ENCODE data around the gene CRADD. TPM values are rescaled to one million over a fixed set of nuclear protein-coding genes. Genes with fewer than 3 reads are reported as not detected.

CRADD gene
- polyA plus RNA-seq, 1 of the 3 experiments (the other 2 are of a cell fraction), result 13.6 TPM

DNA sequence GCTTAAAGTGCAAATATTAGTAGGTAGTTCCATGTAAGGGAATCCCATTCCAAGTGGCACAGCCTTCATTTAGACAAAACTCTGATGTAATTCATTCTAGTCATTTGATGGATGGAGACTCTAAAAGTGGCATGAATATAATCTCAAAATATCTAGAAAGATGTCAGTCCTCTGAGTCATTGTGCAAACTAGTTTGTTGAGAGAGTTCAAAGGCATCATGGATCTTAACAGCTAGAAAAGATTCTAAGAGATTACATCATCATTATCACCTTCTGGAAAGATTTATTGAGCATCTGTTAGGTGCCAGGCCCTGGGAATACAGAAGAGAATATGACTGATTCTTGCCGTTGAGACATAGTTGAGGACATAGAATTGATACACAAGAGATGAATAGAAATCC is 30.7 kb downstream of the CRADD start:
- Histone ChIP-seq H3K27ac (ENCODE audit: low read depth in 2 of 2, low read length in 1 of 2) (peak overlapping the region in 1 of 2 experiments; percentile 81; a peak in 2 of 4 replicates), H3K9me2 (no peaks in the 10 kb centered on the region), H3K9ac (peak overlapping the region; percentile 55; the same call in 1 of the 2 replicates), H3F3A (replicated peaks; ENCODE audit: insufficient read depth) (peaks cover 34% of the 10 kb centered on the region), H3K4me1 (ENCODE audit: control insufficient read depth in 1 of 2, insufficient read depth in 2 of 2, low read depth in 1 of 2, low read length in 1 of 2) (peaks cover 13 to 20% of the 10 kb centered on the region in 2 experiments; a peak in 3 of 4 replicates), H3K9me3 (peaks cover 6% of the 10 kb centered on the region; the same call in 1 of the 2 replicates), H3K79me2 (ENCODE audit: insufficient read depth) (0 out of 2 replicates have a peak, but pooled peaks cover 5% of the 10 kb centered on the region), H3K4me3 (ENCODE audit: low read depth in 2 of 2, low read length in 1 of 2) (no peak overlapping the region), H2AFZ (ENCODE audit: low read depth) (no peak overlapping the region), H3K36me3 (replicated peaks in 1 of 2; ENCODE audit: control insufficient read depth in 1 of 2, insufficient read depth in 2 of 2, low read length in 1 of 2) (no peaks in the 10 kb centered on the region), H4K20me1 (ENCODE audit: insufficient read depth) (no peaks in the 10 kb centered on the region), H3K4me2 (no peak overlapping the region), H3K27me3 (ENCODE audit: insufficient read depth) (no peaks in the 10 kb centered on the region)
- POLR2A ChIA-PET, result interaction anchor here (0.8 kb wide), 1 partner anchor 1982 kb away, joined by 3 read pairs; no protein-coding TSS in a partner anchor
- no peak for DNase-seq
- 70% methylated on average over 1 of the region's 1 CpG for WGBS (ENCODE audit: low lambda C conversion rate)
- CTCF ChIA-PET, result no interaction called here
- TF ChIP-seq CHD2 (IDR thresholded peaks at IDR 0.05; ENCODE audit: low read length, partially characterized antibody), result no peak
- TF ChIP-seq GATA2 (CRISPR knock-in tag; IDR thresholded peaks at IDR 0.05), result no peak
- TF ChIP-seq FOXJ3 (CRISPR knock-in tag; IDR thresholded peaks at IDR 0.05), result no peak
- TF ChIP-seq RCOR1 (IDR thresholded peaks at IDR 0.05; ENCODE audit: low read length), result no peak
- TF ChIP-seq, protein P1, sequence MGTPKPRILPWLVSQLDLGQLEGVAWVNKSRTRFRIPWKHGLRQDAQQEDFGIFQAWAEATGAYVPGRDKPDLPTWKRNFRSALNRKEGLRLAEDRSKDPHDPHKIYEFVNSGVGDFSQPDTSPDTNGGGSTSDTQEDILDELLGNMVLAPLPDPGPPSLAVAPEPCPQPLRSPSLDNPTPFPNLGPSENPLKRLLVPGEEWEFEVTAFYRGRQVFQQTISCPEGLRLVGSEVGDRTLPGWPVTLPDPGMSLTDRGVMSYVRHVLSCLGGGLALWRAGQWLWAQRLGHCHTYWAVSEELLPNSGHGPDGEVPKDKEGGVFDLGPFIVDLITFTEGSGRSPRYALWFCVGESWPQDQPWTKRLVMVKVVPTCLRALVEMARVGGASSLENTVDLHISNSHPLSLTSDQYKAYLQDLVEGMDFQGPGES (IDR thresholded peaks at IDR 0.05; ENCODE audit: low read depth, low read length), result no peak
- TF ChIP-seq GABPA (IDR thresholded peaks at IDR 0.05; ENCODE audit: low read depth), result no peak
- TF ChIP-seq NFIC (IDR thresholded peaks at IDR 0.05; ENCODE audit: borderline replicate concordance), result peak; percentile 26; the same call in 1 of the 2 replicates
- TF ChIP-seq SMC3 (IDR thresholded peaks at IDR 0.05; ENCODE audit: low read depth, low read length), result no peak
- TF ChIP-seq EZH2phosphoT487 (IDR thresholded peaks at IDR 0.05; ENCODE audit: borderline replicate concordance, low read depth), result no peak
- TF ChIP-seq RFX5 (IDR thresholded peaks at IDR 0.05; ENCODE audit: low read length), result no peak
- no peak for TF ChIP-seq RAD21 (IDR thresholded peaks at IDR 0.05; ENCODE audit: low read length)
- TF ChIP-seq, protein P2, sequence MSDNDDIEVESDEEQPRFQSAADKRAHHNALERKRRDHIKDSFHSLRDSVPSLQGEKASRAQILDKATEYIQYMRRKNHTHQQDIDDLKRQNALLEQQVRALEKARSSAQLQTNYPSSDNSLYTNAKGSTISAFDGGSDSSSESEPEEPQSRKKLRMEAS (IDR thresholded peaks at IDR 0.05; ENCODE audit: low read depth), result no peak
- TF ChIP-seq, protein P3, sequence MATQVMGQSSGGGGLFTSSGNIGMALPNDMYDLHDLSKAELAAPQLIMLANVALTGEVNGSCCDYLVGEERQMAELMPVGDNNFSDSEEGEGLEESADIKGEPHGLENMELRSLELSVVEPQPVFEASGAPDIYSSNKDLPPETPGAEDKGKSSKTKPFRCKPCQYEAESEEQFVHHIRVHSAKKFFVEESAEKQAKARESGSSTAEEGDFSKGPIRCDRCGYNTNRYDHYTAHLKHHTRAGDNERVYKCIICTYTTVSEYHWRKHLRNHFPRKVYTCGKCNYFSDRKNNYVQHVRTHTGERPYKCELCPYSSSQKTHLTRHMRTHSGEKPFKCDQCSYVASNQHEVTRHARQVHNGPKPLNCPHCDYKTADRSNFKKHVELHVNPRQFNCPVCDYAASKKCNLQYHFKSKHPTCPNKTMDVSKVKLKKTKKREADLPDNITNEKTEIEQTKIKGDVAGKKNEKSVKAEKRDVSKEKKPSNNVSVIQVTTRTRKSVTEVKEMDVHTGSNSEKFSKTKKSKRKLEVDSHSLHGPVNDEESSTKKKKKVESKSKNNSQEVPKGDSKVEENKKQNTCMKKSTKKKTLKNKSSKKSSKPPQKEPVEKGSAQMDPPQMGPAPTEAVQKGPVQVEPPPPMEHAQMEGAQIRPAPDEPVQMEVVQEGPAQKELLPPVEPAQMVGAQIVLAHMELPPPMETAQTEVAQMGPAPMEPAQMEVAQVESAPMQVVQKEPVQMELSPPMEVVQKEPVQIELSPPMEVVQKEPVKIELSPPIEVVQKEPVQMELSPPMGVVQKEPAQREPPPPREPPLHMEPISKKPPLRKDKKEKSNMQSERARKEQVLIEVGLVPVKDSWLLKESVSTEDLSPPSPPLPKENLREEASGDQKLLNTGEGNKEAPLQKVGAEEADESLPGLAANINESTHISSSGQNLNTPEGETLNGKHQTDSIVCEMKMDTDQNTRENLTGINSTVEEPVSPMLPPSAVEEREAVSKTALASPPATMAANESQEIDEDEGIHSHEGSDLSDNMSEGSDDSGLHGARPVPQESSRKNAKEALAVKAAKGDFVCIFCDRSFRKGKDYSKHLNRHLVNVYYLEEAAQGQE (IDR thresholded peaks at IDR 0.05; ENCODE audit: low read depth, low read length), result no peak
- TF ChIP-seq TAF1 (IDR thresholded peaks at IDR 0.05; ENCODE audit: borderline replicate concordance, low read depth, low read length), result no peak
- 0 out of 2 replicates have a peak, but pooled peaks have one; percentile 44 for TF ChIP-seq TEAD4 (IDR thresholded peaks at IDR 0.05; ENCODE audit: borderline replicate concordance, insufficient read depth)
- TF ChIP-seq JUND (IDR thresholded peaks at IDR 0.05), result peak; percentile 75
- TF ChIP-seq ELF1 (IDR thresholded peaks at IDR 0.05), result no peak
- no peak for TF ChIP-seq FOXM1 (IDR thresholded peaks at IDR 0.05; ENCODE audit: low read depth)
- TF ChIP-seq NRF1 (IDR thresholded peaks at IDR 0.05; ENCODE audit: low read depth, low read length), result no peak
- TF ChIP-seq, protein P4, sequence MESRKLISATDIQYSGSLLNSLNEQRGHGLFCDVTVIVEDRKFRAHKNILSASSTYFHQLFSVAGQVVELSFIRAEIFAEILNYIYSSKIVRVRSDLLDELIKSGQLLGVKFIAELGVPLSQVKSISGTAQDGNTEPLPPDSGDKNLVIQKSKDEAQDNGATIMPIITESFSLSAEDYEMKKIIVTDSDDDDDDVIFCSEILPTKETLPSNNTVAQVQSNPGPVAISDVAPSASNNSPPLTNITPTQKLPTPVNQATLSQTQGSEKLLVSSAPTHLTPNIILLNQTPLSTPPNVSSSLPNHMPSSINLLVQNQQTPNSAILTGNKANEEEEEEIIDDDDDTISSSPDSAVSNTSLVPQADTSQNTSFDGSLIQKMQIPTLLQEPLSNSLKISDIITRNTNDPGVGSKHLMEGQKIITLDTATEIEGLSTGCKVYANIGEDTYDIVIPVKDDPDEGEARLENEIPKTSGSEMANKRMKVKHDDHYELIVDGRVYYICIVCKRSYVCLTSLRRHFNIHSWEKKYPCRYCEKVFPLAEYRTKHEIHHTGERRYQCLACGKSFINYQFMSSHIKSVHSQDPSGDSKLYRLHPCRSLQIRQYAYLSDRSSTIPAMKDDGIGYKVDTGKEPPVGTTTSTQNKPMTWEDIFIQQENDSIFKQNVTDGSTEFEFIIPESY (IDR thresholded peaks at IDR 0.05; ENCODE audit: borderline replicate concordance, low read depth), result no peak
- peak; percentile 54; the same call in 1 of the 2 replicates for TF ChIP-seq MEF2A (IDR thresholded peaks at IDR 0.05; ENCODE audit: borderline replicate concordance, low read depth)
- TF ChIP-seq TCF12 (IDR thresholded peaks at IDR 0.05), result peak; percentile 56
- TF ChIP-seq FOSL2 (IDR thresholded peaks at IDR 0.05; ENCODE audit: borderline replicate concordance, low read depth), result peak; percentile 55
- TF ChIP-seq, protein P5, sequence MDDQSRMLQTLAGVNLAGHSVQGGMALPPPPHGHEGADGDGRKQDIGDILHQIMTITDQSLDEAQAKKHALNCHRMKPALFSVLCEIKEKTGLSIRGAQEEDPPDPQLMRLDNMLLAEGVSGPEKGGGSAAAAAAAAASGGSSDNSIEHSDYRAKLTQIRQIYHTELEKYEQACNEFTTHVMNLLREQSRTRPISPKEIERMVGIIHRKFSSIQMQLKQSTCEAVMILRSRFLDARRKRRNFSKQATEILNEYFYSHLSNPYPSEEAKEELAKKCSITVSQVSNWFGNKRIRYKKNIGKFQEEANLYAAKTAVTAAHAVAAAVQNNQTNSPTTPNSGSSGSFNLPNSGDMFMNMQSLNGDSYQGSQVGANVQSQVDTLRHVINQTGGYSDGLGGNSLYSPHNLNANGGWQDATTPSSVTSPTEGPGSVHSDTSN (IDR thresholded peaks at IDR 0.05), result peak; percentile 79
- no peak for TF ChIP-seq SIN3A (IDR thresholded peaks at IDR 0.05; ENCODE audit: borderline replicate concordance, low read depth, low read length)
- TF ChIP-seq, protein P6, sequence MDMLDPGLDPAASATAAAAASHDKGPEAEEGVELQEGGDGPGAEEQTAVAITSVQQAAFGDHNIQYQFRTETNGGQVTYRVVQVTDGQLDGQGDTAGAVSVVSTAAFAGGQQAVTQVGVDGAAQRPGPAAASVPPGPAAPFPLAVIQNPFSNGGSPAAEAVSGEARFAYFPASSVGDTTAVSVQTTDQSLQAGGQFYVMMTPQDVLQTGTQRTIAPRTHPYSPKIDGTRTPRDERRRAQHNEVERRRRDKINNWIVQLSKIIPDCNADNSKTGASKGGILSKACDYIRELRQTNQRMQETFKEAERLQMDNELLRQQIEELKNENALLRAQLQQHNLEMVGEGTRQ (IDR thresholded peaks at IDR 0.05; ENCODE audit: borderline replicate concordance, low read depth, low read length), result no peak
- TF ChIP-seq POLR2AphosphoS5 (IDR thresholded peaks at IDR 0.05; ENCODE audit: low read depth, low read length), result no peak
